Peyer's patch (tissue), 4 donors: ENCODE measurements around the gene KNG1. TPM values are rescaled to one million over a fixed set of nuclear protein-coding genes. Genes with fewer than 3 reads are reported as not detected.

Source experiments
- DNase-seq, 3 donors: peaks; one replicate each; pipeline ENCODE4 v3.0.0-alpha.2; 2017 to 2019
- H3K27ac ChIP-seq, 4 donors: fragments of 200-600 bp; sonication (generic); one replicate each; pipeline ENCODE4 v1.5.1; 2016 to 2019
- H3K27me3 ChIP-seq, 2 donors: fragments of 200-600 bp; sonication (generic); one replicate each; pipeline ENCODE4 v1.5.1; 2019
- H3K36me3 ChIP-seq, 3 donors: fragments of 200-600 bp; sonication (generic); one replicate each; pipeline ENCODE4 v1.5.1; 2016 to 2019
- H3K4me1 ChIP-seq, 4 donors: fragments of 200-600 bp; sonication (generic); one replicate each; pipeline ENCODE4 v1.5.1; 2016 to 2019
- H3K4me3 ChIP-seq, 4 donors: fragments of 200-600 bp; sonication (generic); 1 replicate in 3 of 4; 2 replicates in 1 of 4; pipeline ENCODE4 v1.5.1; 2016 to 2019; ENCODE audit warnings: mild to moderate bottlenecking in 1 of 4
- H3K9me3 ChIP-seq, 4 donors: fragments of 200-600 bp; sonication (generic); one replicate each; pipeline ENCODE4 v1.5.1; 2016 to 2019; ENCODE audit warnings: mild to moderate bottlenecking in 1 of 4
- POLR2A ChIP-seq, 2 donors: fragments of 450-650 bp; IDR thresholded peaks; one replicate each; pipeline ENCODE4 v1.5.1; 2017; ENCODE audit warnings: antibody characterized with exemption in 2 of 2, mild to moderate bottlenecking in 2 of 2, moderate library complexity in 2 of 2
- total RNA-seq, 4 donors: library from RNA; depleted of rRNA; stranded (reverse); fragments of >200 nt; gene quantifications; one replicate each; pipeline ENCODE4 v1.1.0, GENCODE V29; 2016
- TF ChIP-seq, protein P1 (sequence below), 6 experiments: fragments of 450-650 bp in 4 of 6; fragments of 200-600 bp in 2 of 6; sonication (generic) in 1 of 6; IDR thresholded peaks; one replicate each; pipeline ENCODE4 v1.5.1; 2017 to 2019; ENCODE audit warnings: antibody characterized with exemption in 6 of 6, mild to moderate bottlenecking in 3 of 6, moderate library complexity in 1 of 6

The KNG1 gene
- total RNA-seq, 4 donors from 2014 or later: 0.57 to 1.1 TPM; not detected in 2

DNA sequence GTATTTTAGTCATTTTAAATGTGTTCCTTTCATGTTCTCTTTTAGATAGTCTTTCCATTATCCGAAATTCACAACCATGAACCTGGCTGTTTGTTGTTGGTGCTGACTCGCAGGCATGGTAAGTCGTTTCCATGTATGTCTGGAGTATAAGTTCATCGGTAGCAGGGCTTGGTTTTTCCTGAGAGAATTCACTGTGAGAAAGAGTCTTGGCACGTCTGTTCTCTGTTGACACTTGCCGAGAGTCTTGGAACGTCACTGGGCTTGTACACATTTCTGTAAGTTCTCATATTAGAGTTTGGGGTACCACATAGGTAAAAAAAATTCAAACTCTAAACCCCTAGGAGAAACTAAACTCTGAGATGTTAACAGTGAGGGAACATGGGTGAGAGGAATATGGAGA is 36.8 kb downstream of the KNG1 start:
- Histone ChIP-seq H3K27ac (no peak overlapping the region), H3K4me1 (no peaks in the 10 kb centered on the region), H3K27me3 (no peaks in the 10 kb centered on the region), H3K9me3 (no peaks in the 10 kb centered on the region), H3K4me3 (no peak overlapping the region), H3K36me3 (no peaks in the 10 kb centered on the region)
- no peak for DNase-seq
- TF ChIP-seq POLR2A (IDR thresholded peaks at IDR 0.05): no peak
- TF ChIP-seq, protein P1, sequence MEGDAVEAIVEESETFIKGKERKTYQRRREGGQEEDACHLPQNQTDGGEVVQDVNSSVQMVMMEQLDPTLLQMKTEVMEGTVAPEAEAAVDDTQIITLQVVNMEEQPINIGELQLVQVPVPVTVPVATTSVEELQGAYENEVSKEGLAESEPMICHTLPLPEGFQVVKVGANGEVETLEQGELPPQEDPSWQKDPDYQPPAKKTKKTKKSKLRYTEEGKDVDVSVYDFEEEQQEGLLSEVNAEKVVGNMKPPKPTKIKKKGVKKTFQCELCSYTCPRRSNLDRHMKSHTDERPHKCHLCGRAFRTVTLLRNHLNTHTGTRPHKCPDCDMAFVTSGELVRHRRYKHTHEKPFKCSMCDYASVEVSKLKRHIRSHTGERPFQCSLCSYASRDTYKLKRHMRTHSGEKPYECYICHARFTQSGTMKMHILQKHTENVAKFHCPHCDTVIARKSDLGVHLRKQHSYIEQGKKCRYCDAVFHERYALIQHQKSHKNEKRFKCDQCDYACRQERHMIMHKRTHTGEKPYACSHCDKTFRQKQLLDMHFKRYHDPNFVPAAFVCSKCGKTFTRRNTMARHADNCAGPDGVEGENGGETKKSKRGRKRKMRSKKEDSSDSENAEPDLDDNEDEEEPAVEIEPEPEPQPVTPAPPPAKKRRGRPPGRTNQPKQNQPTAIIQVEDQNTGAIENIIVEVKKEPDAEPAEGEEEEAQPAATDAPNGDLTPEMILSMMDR (IDR thresholded peaks at IDR 0.05): no peak

DNA sequence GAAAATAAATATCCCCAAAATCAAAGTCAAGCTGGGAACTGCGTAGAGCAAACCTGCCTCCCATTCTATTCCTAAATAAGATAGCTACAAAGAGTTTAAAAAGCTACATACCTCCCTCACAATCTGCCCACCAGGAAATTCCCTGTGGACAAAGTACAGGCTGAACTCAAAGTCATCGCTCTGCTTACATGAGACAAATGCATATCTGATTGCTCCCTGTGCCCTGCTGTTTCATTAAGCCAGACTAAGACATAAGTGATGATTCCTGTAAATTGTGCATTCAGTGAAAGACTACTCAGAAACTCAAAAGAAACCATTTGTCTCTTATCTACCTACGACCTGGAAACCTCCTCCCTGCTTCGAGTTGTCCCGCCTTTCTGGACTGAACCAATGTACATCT is 37.7 kb downstream of the KNG1 start:
- no peak for DNase-seq
- Histone ChIP-seq H3K27me3 (no peaks in the 10 kb centered on the region), H3K9me3 (no peaks in the 10 kb centered on the region), H3K27ac (no peak overlapping the region), H3K4me1 (no peaks in the 10 kb centered on the region), H3K36me3 (no peaks in the 10 kb centered on the region), H3K4me3 (no peak overlapping the region)
- TF ChIP-seq, protein P1 (IDR thresholded peaks at IDR 0.05): no peak
- no peak for TF ChIP-seq POLR2A (IDR thresholded peaks at IDR 0.05)

DNA sequence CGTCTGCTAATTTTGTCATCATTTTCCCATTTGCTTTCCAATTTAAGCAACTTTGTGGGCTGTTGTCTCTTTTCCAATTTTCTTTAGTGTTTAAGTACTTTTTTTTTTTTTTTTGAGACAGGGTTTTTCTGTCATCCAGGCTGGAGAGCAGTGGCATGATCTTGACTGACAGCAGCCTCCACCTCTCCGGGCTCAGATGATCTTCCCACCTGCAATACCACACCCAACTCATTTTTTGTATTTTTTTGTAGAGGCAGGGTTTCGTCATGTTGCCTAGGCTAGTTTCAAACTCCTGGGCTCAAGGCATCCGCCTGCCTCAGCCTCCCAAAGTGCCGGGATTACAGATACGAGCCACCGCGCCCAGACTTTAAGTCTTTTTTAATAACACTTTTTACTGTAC is 40.1 kb downstream of the KNG1 start:
- no peaks in the 10 kb centered on the region for H3K27me3 ChIP-seq
- H3K9me3 ChIP-seq: no peaks in the 10 kb centered on the region
- no peak overlapping the region for H3K4me3 ChIP-seq
- no peaks in the 10 kb centered on the region for H3K36me3 ChIP-seq
- no peaks in the 10 kb centered on the region for H3K4me1 ChIP-seq
- no peak for TF ChIP-seq POLR2A (IDR thresholded peaks at IDR 0.05)
- TF ChIP-seq, protein P1 (IDR thresholded peaks at IDR 0.05): no peak
- H3K27ac ChIP-seq: no peak overlapping the region
- DNase-seq: no peak

DNA sequence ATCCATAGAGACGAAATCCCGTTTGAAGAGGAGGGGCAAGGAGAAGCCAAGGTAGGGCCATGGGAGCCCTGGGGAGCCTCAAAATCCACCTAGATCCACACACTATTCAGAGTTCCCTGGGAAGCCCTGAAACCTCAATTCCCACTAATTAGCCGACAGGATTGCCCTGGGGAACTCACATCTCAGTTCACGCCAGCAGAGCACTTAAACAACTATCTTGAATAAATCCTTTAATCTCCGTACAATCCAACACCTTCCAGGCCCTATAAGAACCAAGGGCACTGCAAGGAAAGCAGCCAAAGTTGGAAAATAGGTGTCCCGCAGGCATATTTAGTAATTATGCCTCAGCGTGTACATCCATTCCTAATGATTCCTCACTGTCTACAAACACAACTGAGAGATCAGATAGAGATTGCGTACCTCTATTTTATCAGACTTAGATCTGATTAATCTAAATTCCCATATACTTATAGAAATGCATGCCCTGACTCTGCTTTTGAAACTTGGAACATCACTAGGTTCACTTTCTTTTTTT is 40.6 kb downstream of the KNG1 start:
- no peaks in the 10 kb centered on the region for H3K36me3 ChIP-seq
- no peaks in the 10 kb centered on the region for H3K9me3 ChIP-seq
- H3K27me3 ChIP-seq: no peaks in the 10 kb centered on the region
- H3K27ac ChIP-seq: no peak overlapping the region
- no peak for DNase-seq
- no peaks in the 10 kb centered on the region for H3K4me1 ChIP-seq
- TF ChIP-seq POLR2A (IDR thresholded peaks at IDR 0.05): no peak
- TF ChIP-seq, protein P1 (IDR thresholded peaks at IDR 0.05): no peak
- no peak overlapping the region for H3K4me3 ChIP-seq

DNA sequence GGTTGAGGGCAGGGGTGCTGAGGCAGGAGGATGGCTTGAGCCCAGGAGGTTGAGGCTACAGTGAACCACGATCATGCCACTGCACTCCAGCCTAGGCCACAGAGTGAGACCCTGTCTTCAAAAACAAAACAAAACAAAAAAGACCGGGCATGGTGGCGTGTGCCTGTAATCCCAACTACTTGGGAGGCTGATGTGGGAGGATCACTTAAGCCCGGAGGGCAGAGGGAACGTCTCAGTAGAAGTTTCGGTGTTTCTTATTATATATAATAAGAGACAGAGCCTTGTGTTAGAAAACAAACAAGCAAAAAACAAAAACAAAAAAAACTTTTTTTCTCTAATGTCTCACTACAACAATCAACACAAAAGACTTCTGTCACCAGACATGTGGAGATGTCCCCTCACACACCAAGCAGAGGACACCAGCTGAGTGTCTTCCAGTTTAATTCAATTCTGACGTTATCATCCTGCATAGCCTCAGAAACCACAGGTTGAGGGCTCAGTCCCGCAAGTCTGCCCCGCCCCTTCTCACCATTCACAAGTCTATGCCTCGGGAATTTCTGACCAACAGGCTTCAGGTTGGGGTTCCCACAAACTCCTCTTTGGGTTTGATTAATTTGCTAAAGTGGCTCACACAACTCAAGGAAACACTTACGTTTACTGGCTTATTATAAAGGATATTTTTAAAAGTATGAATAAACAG is 42.2 kb downstream of the KNG1 start:
- H3K27me3 ChIP-seq: no peaks in the 10 kb centered on the region
- no peak overlapping the region for H3K27ac ChIP-seq
- no peaks in the 10 kb centered on the region for H3K9me3 ChIP-seq
- H3K36me3 ChIP-seq: no peaks in the 10 kb centered on the region
- no peaks in the 10 kb centered on the region for H3K4me1 ChIP-seq
- no peak overlapping the region for H3K4me3 ChIP-seq
- DNase-seq: no peak
- TF ChIP-seq POLR2A (IDR thresholded peaks at IDR 0.05): no peak
- TF ChIP-seq, protein P1 (IDR thresholded peaks at IDR 0.05): no peak
